Measurements from ENCODE around the gene DUSP28.
"Not testable (repeated sequence)": the region's sequence is repeated elsewhere in the genome, so short reads cannot be mapped to it uniquely, and the experiment has no call there.

The DUSP28 gene

GRCh38 chr2:240560084-240560479 lies at the start of gene DUSP28:
TSS of gene DUSP28 (plus strand) at chr2:240560357. CDS start at chr2:240560685, 328 bp downstream.
- DNase-seq: peak; percentile 90

- DNase-seq: no peak
Observed at GRCh38 chr2:240510513-240511210, 49.5 kb upstream of the DUSP28 start.

- DNase-seq: no peak
Observed at GRCh38 chr2:240511351-240512108, 48.6 kb upstream of the DUSP28 start.

GRCh38 chr2:240512109-240512485 lies 48.1 kb upstream of the DUSP28 start:
- DNase-seq: no peak

- no peak for DNase-seq
Observed at GRCh38 chr2:240512666-240513535, 47.3 kb upstream of the DUSP28 start.

- DNase-seq: peak; percentile 72
Observed at GRCh38 chr2:240513549-240514287, 46.4 kb upstream of the DUSP28 start.

- no peak for DNase-seq
Observed at GRCh38 chr2:240514631-240515030, 45.5 kb upstream of the DUSP28 start.

- no peak for DNase-seq
Observed at GRCh38 chr2:240517342-240517741, 42.8 kb upstream of the DUSP28 start.

- DNase-seq: no peak
Observed at GRCh38 chr2:240518981-240519380, 41.2 kb upstream of the DUSP28 start.

GRCh38 chr2:240519396-240520129 lies 40.6 kb upstream of the DUSP28 start:
- DNase-seq: no peak

- no peak for DNase-seq
Observed at GRCh38 chr2:240520130-240520973, 39.8 kb upstream of the DUSP28 start.

GRCh38 chr2:240520974-240521350 lies 39.2 kb upstream of the DUSP28 start:
- DNase-seq: no peak

- DNase-seq: not testable (repeated sequence)
Observed at GRCh38 chr2:240521885-240522284, 38.3 kb upstream of the DUSP28 start.

GRCh38 chr2:240522406-240522805 lies 37.8 kb upstream of the DUSP28 start:
- no peak for DNase-seq

GRCh38 chr2:240523451-240524281 lies 36.5 kb upstream of the DUSP28 start:
- DNase-seq: no peak

- no peak for DNase-seq
Observed at GRCh38 chr2:240524963-240525718, 35.0 kb upstream of the DUSP28 start.

- DNase-seq: no peak
Observed at GRCh38 chr2:240525802-240526201, 34.4 kb upstream of the DUSP28 start.

- DNase-seq: no peak
Observed at GRCh38 chr2:240526521-240526920, 33.6 kb upstream of the DUSP28 start.

- no peak for DNase-seq
Observed at GRCh38 chr2:240527153-240527750, 32.9 kb upstream of the DUSP28 start.

Measured in left hindlimb (tissue), 1 donor.